ELF-1 (cell line): ENCODE results near the gene NALF2.

Experiments used
- DNase-seq: peaks from one replicate; pipeline ENCODE4 v3.0.0-alpha.2; 2016; ENCODE audit warnings: low read depth, low spot score

NALF2 gene

DNA sequence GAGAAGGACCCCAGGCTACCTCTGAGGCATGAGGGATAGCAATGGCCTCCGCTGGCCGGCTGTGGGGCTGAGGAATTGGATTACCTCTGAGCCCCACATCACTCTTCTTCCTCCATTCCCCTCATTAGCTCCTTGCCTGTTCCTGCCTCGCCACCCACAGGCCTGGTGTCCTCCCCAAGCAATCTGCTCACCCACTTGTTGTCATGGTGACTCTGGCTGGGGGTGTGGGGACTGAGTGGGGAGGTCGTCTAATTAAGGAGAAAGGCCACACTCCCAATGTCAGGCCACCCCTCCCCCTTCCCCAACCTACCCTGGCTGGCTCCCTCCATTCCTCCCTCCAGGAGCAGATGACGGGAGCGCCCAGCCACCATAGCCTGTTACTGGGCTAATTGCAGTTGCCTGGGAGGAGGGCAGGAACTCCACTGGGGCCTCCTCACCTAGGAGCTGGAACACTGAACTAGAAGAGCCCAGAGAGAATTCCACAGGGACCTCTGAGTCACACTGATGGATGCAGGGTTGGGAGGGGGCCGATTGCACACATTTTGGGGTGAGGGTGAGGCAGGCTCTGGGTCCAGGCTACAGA, 20.7 kb downstream of the NALF2 start:
- peak; percentile 19 for DNase-seq

DNA sequence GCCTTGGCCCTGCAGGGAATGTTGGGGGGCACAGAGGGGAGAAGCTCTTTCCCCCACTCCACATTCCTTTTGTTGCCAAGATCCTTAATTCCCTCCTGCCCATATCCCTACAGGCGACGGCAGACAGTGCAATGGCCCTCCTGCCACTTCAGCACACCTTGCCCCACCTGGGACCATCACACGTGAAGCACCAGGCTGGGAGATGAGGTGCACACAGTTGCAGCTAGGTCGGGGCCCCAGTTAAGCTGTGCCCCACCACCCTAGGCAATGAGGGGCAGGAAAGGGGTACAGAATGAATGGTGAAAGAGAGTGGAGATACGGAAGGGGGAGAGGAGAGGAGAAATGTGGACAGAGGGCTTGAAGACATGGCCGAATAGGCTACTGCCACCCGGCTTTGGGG, 26.2 kb downstream of the NALF2 start:
- no peak for DNase-seq

DNA sequence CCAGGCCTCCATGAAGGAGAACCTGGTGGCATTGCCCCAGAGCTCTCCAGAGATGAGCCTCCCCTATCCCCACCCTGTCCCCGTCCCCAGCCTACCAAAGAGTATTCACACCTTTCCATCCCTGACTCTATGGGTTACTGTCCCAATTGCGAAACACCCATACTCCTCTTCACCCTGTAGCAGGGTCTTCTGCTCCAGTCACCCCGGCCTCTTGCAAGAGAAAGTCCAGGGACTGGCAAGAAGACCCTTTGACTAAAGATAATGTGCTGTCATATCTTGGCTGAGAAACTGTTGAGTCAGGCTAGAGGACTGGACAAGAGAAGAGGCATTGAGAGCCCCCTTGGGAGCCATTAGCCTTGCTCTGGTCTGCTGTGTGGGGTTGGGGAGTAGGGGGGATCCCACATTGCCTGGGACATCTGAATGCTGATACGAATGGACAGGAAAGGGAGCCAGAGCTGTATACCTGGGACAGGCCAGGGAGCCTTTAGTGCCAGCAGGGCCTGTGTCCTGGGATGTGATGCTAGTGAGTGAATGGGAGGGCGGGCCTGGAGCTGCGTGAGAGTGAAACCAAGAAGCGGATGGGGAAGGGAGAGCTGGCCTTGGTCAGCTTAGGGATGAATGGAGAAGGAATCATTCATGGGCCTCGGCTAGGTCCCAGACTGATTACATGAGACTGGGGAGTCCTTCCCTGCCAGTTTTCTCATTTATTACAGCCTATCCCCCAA, 27.1 kb downstream of the NALF2 start:
- no peak for DNase-seq

DNA sequence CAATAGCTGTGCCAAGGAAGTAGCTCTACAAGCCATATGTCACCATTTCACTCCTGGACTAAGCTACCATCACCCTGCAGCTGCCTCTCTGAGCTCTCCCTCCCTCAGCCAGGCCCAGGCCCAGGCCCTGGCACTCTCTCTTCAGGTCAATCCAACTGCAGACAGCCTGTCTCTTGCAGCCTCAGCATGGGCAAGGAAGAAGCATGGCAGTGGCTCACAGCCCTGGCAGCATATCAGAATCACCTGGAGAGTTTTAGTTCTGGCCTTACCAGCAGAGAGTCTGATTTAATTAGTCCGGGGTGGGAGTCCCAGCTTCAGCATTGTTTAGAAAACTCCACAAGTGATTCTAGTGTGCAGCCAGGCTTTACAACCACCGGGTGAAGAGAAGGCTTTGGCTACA, 31.5 kb downstream of the NALF2 start:
- no peak for DNase-seq

DNA sequence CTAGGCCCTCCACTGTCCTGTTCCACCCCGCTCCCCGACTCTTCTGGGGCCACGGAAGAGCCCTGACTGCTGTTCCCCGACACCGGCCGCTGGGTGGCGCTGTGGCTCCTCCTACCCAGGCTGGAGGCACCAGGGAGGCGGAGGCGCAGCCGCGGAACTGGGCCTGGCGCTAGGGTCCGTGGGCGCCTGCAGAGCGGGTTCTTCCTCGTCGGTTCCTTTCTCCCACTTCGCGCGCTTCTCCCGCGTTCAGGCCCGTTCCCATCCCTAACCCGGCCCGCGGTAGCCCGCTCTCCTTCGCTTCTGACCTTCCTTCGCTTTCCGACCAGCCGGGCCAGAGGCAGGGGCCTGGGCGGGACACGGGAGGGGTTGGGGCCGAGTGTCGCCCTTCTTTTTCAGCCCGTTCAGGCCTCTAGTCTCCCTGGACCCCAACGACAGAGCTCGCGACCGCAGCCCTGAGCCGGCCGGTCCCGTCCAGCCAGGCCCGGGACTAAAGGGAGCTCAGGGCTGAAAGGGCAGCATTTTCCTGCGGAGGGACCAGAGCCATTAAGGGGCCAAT, 34.3 kb downstream of the NALF2 start:
- peak; percentile 90 for DNase-seq

DNA sequence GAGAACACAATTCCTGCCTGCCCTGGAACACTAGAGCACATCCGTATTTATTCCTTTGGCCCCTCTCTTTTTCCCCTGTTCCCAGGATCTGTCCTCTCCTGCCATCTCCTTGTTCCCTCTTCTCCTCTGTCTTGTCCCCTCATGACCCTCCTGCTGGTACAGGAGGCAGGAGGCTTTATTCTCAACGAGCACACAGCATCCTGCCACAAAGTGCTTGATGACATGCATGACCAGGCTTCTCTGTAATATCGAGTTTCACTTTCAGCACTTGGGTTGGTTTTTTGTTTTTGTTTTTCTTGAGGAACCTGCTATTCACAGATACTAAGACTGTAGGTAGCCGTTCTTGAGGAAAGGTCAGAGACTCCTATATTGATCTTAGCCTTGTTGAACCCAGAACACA, 35.3 kb downstream of the NALF2 start:
- no peak for DNase-seq

DNA sequence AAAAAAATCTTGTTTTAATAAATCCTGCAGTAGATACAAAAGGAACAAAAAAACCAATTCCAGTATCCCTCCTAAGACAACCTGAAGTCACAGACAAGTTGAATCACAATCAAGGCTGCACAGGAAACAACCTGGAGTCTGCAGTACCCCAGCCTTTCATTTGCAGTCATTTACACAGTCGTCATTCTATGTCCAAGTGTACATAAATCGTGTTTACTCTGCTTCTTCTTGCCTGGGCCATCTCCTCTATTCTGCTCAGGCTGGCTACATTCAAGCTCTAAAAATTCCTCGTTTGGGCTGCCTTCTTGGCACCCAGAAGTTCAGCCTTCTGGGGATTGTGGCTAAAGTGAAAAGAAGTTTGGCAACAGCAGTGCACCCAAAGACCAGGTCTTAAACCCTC, 37.8 kb downstream of the NALF2 start:
- no peak for DNase-seq

DNA sequence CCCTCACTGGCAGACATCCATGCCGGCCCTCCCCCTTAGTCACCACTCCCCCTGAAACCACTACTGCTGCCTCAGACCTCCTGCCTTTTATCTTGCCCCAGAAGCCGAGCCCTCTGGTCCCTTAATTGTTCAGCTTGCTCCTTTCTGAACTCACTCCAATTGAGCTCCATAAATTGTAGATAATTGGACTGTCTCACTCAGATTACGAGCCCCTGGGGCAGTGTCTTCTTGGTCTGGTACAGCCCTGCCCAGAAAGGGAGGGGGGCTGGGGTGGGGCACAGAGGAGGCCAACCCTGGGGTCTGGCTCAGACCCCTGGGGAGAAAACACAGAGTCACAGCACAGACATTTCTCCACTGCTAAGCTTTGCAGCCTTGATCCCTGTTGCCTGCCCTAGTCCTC, 39.4 kb downstream of the NALF2 start:
- peak; percentile 78 for DNase-seq

DNA sequence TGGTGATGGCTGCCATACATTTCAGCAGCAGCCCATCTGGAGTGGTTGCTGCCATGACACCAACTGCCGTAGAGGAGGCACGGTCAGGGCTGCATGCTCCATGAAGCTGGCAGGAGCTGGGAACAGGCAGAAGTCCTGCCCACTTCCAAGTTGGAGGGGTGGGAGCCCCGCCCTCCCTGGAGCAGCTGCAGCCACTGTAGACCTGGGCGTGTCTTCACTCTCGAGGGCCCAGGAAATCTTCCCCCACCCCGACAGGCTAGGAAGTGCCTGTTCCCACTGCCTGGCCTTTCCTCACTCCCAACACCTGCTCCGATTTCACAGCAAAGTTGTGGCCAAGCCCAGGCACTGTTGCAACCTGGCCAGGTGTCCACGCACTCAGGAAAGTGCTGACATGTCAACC, 42.3 kb downstream of the NALF2 start:
- no peak for DNase-seq

DNA sequence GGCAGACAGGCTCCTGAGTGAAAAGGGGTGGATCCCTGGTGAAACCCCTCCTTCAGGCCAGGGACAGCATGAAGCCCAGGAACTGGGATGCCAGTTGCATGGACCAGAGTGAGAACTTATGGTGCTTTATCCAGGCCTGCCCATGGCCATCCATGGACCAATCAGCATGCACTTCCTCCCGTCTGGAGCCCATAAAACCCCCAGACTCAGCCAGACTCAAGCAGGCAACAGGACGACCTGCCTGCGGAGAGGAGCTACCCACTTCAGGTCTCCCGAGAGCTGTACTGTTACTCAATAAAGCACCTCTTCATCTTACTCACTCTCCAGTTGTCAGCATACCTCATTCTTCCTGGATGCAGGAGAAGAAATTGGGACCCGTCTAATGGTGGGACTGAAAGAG, 42.9 kb downstream of the NALF2 start:
- DNase-seq, result no peak

DNA sequence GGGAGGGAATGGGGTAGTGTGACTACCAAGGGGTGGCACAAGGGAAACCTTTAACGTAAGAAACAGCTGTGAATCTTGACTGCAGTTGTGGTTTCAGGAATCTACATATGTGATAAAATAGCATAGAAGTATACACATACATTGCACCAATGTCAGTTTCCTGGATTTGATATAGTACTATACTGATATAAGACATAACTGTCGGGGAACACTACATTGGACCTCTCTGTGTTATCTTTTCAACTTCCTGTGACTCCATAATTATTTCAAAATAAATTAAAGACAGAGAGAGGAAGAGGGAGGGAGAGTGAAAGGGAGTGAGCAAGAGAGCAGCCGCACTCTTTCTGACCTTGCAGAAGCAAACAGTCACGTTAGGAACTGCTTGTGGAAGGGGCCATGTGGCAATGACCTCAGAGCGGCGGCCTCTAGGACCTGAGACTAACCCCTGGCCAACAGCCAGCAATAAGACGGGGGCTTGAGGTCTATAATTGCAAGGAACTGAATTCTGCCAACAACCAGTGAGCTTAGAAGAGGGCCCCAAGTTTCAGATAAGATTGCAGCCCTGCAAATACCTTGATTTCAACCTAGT, 47.4 kb downstream of the NALF2 start:
- DNase-seq, result no peak

DNA sequence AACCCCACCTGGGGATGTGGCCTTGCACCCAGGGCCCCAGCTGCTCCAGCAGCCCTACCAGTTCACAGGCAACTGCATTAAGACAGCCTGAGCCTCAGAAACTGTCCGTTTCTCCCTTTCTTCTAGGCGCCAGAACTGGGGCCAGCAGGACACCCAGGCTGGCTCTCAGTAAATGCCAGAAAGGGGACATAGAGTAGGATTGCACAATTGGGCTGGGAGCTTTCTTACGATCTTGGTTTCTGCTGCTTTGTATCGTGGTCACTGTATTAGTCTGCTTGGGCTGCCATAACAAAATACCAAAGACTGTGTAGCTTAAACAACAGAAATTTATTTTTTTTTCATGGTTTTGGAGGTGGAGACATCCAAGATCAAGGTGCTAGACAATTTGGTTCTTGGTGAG, 48.4 kb downstream of the NALF2 start:
- DNase-seq, result no peak
